ENCODE results near the gene ZNF331. TPM values are rescaled to one million over a fixed set of nuclear protein-coding genes. Genes with fewer than 3 reads are reported as not detected.

ZNF331 gene
- total RNA-seq, 1 experiment from 2014 or later: 25.0 TPM

- Histone ChIP-seq H3K27me3 (ENCODE audit: control insufficient read depth, insufficient read depth, low read length) (no peaks in the 10 kb centered on the region), H3K27ac (ENCODE audit: low read length) (no peak overlapping the region), H3K4me1 (ENCODE audit: control insufficient read depth, insufficient read depth, low read length) (peaks cover 8% of the 10 kb centered on the region), H3K36me3 (ENCODE audit: control insufficient read depth, insufficient read depth, low read length) (no peaks in the 10 kb centered on the region), H3K9me3 (ENCODE audit: control insufficient read depth, insufficient read depth, low read depth, low read length) (peaks cover 7% of the 10 kb centered on the region; the same call in 1 of the 2 replicates), H3K4me3 (ENCODE audit: low read depth in 2 of 2, low read length in 2 of 2) (no peak overlapping the region)
- intact Hi-C loops (cut with micrococcal nuclease; ENCODE audit: unreplicated experiment) (no loop called here), in situ Hi-C loops (cut with HindIII; ENCODE audit: low pct_unique_long_range_greater_than_20kb, low sequenced_read_pairs) (no loop called here)
- TF ChIP-seq POLR2AphosphoS5 (IDR thresholded peaks at IDR 0.05; ENCODE audit: low read depth, low read length) (no peak), CTCF (IDR thresholded peaks at IDR 0.05) (no peak), REST (IDR thresholded peaks at IDR 0.05; ENCODE audit: insufficient read depth in 1 of 2, low read depth in 2 of 2, low read length in 1 of 2) (no peak), TCF7L2 (IDR thresholded peaks at IDR 0.05; ENCODE audit: low read depth, low read length) (no peak), SIN3A (IDR thresholded peaks at IDR 0.05; ENCODE audit: borderline replicate concordance, insufficient read depth, low read depth, low read length) (no peak)
- ChIA-PET POLR2A (no interaction called here), CTCF (no interaction called here)
- BruUV-seq (replicated peaks): no TSS peak
- ATAC-seq: no peak
- no peak for DNase-seq (ENCODE audit: low read depth, low spot score)
Measured at GRCh38 chr19:53518121-53518520, 19.8 kb upstream of the ZNF331 start.

GRCh38 chr19:53518716-53519115 is 19.2 kb upstream of the ZNF331 start:
- no peak overlapping the region for H3K4me3 ChIP-seq (ENCODE audit: low read depth in 2 of 2, low read length in 2 of 2)
- in situ Hi-C loops (cut with HindIII; ENCODE audit: low pct_unique_long_range_greater_than_20kb, low sequenced_read_pairs): no loop called here
- DNase-seq (ENCODE audit: low read depth, low spot score) (no peak), ATAC-seq (no peak)
- no peaks in the 10 kb centered on the region for H3K36me3 ChIP-seq (ENCODE audit: control insufficient read depth, insufficient read depth, low read length)
- ChIA-PET POLR2A (interaction anchor here (0.6 kb wide), 1 partner anchor 52 kb away, joined by 8 read pairs; no protein-coding TSS in a partner anchor), CTCF (no interaction called here)
- peaks cover 8% of the 10 kb centered on the region for H3K4me1 ChIP-seq (ENCODE audit: control insufficient read depth, insufficient read depth, low read length)
- intact Hi-C loops (cut with micrococcal nuclease; ENCODE audit: unreplicated experiment): no loop called here
- BruUV-seq (replicated peaks): no TSS peak
- peaks cover 7% of the 10 kb centered on the region; the same call in 1 of the 2 replicates for H3K9me3 ChIP-seq (ENCODE audit: control insufficient read depth, insufficient read depth, low read depth, low read length)
- H3K27ac ChIP-seq (ENCODE audit: low read length): no peak overlapping the region
- no peaks in the 10 kb centered on the region for H3K27me3 ChIP-seq (ENCODE audit: control insufficient read depth, insufficient read depth, low read length)
- no peak for TF ChIP-seq REST (IDR thresholded peaks at IDR 0.05; ENCODE audit: insufficient read depth in 1 of 2, low read depth in 2 of 2, low read length in 1 of 2)
- TF ChIP-seq SIN3A (IDR thresholded peaks at IDR 0.05; ENCODE audit: borderline replicate concordance, insufficient read depth, low read depth, low read length): no peak
- TF ChIP-seq TCF7L2 (IDR thresholded peaks at IDR 0.05; ENCODE audit: low read depth, low read length): no peak
- no peak for TF ChIP-seq CTCF (IDR thresholded peaks at IDR 0.05)
- no peak for TF ChIP-seq POLR2AphosphoS5 (IDR thresholded peaks at IDR 0.05; ENCODE audit: low read depth, low read length)

Data from Panc1 (cell line).